ENCODE measurements around the gene CACNA1A. TPM values are rescaled to one million over a fixed set of nuclear protein-coding genes. Genes with fewer than 3 reads are reported as not detected.

Gene CACNA1A
- total and polyA plus RNA-seq, 2 of the 4 experiments (the other 2 are of a cell fraction) = 5.9 to 15.0 TPM

GRCh38 chr19:13301627-13302334 lies 204.5 kb downstream of the CACNA1A start:
- H3K4ac ChIP-seq (ENCODE audit: low read depth, low read length) = no peak overlapping the region

More at GRCh38 chr19:13301627-13302334, 204.5 kb downstream of the CACNA1A start:
- no peak overlapping the region for H2BK20ac ChIP-seq (ENCODE audit: low read depth, low read length)
- BruUV-seq (replicated peaks) = no TSS peak
- H3K27me3 ChIP-seq (ENCODE audit: control insufficient read depth, insufficient read depth, low read length) = no peaks in the 10 kb centered on the region
- H2AK5ac ChIP-seq (ENCODE audit: low read depth, low read length) = no peak overlapping the region
- no peak overlapping the region for H3K23ac ChIP-seq (ENCODE audit: low read depth, low read length)
- ChIA-PET POLR2A (ENCODE audit: unreplicated experiment) (no interaction called here), CTCF (interaction anchor here (0.5 kb wide), 2 partner anchors 68 to 485 kb away, joined by 3 to 5 read pairs; no protein-coding TSS in a partner anchor)
- no peak overlapping the region for H3K18ac ChIP-seq (ENCODE audit: low read depth, low read length)
- H4K8ac ChIP-seq (ENCODE audit: low read depth in 2 of 2, low read length in 2 of 2) = no peak overlapping the region
- TF ChIP-seq RFX5 (IDR thresholded peaks at IDR 0.05; ENCODE audit: low read depth, low read length) = no peak
- TF ChIP-seq, protein P1, sequence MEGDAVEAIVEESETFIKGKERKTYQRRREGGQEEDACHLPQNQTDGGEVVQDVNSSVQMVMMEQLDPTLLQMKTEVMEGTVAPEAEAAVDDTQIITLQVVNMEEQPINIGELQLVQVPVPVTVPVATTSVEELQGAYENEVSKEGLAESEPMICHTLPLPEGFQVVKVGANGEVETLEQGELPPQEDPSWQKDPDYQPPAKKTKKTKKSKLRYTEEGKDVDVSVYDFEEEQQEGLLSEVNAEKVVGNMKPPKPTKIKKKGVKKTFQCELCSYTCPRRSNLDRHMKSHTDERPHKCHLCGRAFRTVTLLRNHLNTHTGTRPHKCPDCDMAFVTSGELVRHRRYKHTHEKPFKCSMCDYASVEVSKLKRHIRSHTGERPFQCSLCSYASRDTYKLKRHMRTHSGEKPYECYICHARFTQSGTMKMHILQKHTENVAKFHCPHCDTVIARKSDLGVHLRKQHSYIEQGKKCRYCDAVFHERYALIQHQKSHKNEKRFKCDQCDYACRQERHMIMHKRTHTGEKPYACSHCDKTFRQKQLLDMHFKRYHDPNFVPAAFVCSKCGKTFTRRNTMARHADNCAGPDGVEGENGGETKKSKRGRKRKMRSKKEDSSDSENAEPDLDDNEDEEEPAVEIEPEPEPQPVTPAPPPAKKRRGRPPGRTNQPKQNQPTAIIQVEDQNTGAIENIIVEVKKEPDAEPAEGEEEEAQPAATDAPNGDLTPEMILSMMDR (conservative IDR thresholded peaks at IDR 0.05; ENCODE audit: low read depth, low read length) = no peak
- TF ChIP-seq FOS (IDR thresholded peaks at IDR 0.05; ENCODE audit: low read depth, low read length) = no peak
- no peak for TF ChIP-seq MAZ (IDR thresholded peaks at IDR 0.05; ENCODE audit: borderline replicate concordance, low read depth, low read length)
- TF ChIP-seq, protein P2, sequence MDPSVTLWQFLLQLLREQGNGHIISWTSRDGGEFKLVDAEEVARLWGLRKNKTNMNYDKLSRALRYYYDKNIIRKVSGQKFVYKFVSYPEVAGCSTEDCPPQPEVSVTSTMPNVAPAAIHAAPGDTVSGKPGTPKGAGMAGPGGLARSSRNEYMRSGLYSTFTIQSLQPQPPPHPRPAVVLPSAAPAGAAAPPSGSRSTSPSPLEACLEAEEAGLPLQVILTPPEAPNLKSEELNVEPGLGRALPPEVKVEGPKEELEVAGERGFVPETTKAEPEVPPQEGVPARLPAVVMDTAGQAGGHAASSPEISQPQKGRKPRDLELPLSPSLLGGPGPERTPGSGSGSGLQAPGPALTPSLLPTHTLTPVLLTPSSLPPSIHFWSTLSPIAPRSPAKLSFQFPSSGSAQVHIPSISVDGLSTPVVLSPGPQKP (IDR thresholded peaks at IDR 0.05; ENCODE audit: borderline replicate concordance, low read depth, low read length) = no peak
- H2BK15ac ChIP-seq (ENCODE audit: low read depth, low read length) = no peak overlapping the region
- no peak overlapping the region for H4K5ac ChIP-seq (ENCODE audit: low read depth, low read length)
- dilution Hi-C loops (cut with HindIII; ENCODE audit: low sequenced_read_pairs, unreplicated experiment) = no loop called here
- H3K14ac ChIP-seq (replicated peaks; ENCODE audit: low read depth, low read length) = no peak overlapping the region
- H2BK120ac ChIP-seq (ENCODE audit: low read depth, low read length) = no peak overlapping the region
- 51% methylated on average over 8 of the region's 10 CpGs; no CpG with 5 or more reads in 1 of the 2 experiments for WGBS, 2 experiments (ENCODE audit: extremely low coverage in 2 of 2, insufficient read length in 1 of 2)
- H3K4me3 ChIP-seq (ENCODE audit: insufficient read depth, low read depth, low read length) = no peak overlapping the region
- in situ Hi-C loops (cut with MboI; ENCODE audit: low sequenced_read_pairs) = no loop called here
- DNase-seq = no peak
- no peaks in the 10 kb centered on the region for H3K4me1 ChIP-seq (ENCODE audit: control insufficient read depth, insufficient read depth, low read length)
- no peaks in the 10 kb centered on the region for H3K79me1 ChIP-seq (ENCODE audit: low read depth in 1 of 2, low read length in 2 of 2)
- no peaks in the 10 kb centered on the region for H3K9me3 ChIP-seq (ENCODE audit: control insufficient read depth, insufficient read depth, low read length)
- no peaks in the 10 kb centered on the region for H3K9me1 ChIP-seq (ENCODE audit: insufficient read depth, low read length)
- intact Hi-C loops (cut with micrococcal nuclease) = no loop called here
- no peak overlapping the region for H3K56ac ChIP-seq (ENCODE audit: extremely low read depth, insufficient read depth, low read length)
- H4K20me1 ChIP-seq (ENCODE audit: insufficient read depth, low read length) = no peaks in the 10 kb centered on the region
- no peak overlapping the region for H3K9ac ChIP-seq (ENCODE audit: low read depth, low read length)
- H3K27ac ChIP-seq (ENCODE audit: insufficient read depth, low read length) = no peak overlapping the region
- no peak overlapping the region for H2AK9ac ChIP-seq (replicated peaks; ENCODE audit: low read depth, low read length, poor library complexity)
- no peaks in the 10 kb centered on the region; the same call in 1 of the 2 replicates for H3K36me3 ChIP-seq (ENCODE audit: control insufficient read depth, insufficient read depth, low read length)
- H2BK5ac ChIP-seq (ENCODE audit: low read depth, low read length, poor library complexity, severe bottlenecking) = no peak overlapping the region
- H3K4me2 ChIP-seq (ENCODE audit: low read depth, low read length) = no peak overlapping the region
- H2AFZ ChIP-seq (replicated peaks; ENCODE audit: low read length, poor library complexity) = no peak overlapping the region
- H4K91ac ChIP-seq (ENCODE audit: insufficient read depth, low read depth, low read length) = no peak overlapping the region
- no peak for ATAC-seq (ENCODE audit: low read depth)

All from IMR-90 (cell line).